Lower lobe of right lung (tissue), 1 donor: ENCODE results near the gene MACF1. TPM values are rescaled to one million over a fixed set of nuclear protein-coding genes. Genes with fewer than 3 reads are reported as not detected.

Experiments used
- total RNA-seq: library from RNA; stranded (reverse); fragmentation: NEBNext Ultra II Directional; extraction: Animal tissue kit (Norgen Biotek cat#: 25700); gene quantifications from one replicate; pipeline ENCODE4 v1.2.1, GENCODE V29; 2021
- donor health status: DM: no; HTN: yes; CAD: no; lungs with severe emphysema.

MACF1 gene
- total RNA-seq, 1 donor from 2014 or later, result 506 TPM

Other genes with a start within 250 kb of the MACF1 start
- gene AKIRIN1, start 213.4 kb upstream of the MACF1 start, total RNA-seq, result 43.8 TPM
- 140 TPM for gene NDUFS5, start 178.3 kb upstream of the MACF1 start, total RNA-seq